Measurements from ENCODE around the gene ZNF281.

GRCh38 chr1:200406161-200406797 lies 3.6 kb downstream of the ZNF281 start:
- TF ChIP-seq, protein P1, sequence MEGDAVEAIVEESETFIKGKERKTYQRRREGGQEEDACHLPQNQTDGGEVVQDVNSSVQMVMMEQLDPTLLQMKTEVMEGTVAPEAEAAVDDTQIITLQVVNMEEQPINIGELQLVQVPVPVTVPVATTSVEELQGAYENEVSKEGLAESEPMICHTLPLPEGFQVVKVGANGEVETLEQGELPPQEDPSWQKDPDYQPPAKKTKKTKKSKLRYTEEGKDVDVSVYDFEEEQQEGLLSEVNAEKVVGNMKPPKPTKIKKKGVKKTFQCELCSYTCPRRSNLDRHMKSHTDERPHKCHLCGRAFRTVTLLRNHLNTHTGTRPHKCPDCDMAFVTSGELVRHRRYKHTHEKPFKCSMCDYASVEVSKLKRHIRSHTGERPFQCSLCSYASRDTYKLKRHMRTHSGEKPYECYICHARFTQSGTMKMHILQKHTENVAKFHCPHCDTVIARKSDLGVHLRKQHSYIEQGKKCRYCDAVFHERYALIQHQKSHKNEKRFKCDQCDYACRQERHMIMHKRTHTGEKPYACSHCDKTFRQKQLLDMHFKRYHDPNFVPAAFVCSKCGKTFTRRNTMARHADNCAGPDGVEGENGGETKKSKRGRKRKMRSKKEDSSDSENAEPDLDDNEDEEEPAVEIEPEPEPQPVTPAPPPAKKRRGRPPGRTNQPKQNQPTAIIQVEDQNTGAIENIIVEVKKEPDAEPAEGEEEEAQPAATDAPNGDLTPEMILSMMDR (IDR thresholded peaks at IDR 0.05), result no peak
- no peak for TF ChIP-seq CREB1 (CRISPR knock-in tag; IDR thresholded peaks at IDR 0.05)
- no peak for TF ChIP-seq SP1 (CRISPR knock-in tag; conservative IDR thresholded peaks at IDR 0.05)
- TF ChIP-seq, protein P2, sequence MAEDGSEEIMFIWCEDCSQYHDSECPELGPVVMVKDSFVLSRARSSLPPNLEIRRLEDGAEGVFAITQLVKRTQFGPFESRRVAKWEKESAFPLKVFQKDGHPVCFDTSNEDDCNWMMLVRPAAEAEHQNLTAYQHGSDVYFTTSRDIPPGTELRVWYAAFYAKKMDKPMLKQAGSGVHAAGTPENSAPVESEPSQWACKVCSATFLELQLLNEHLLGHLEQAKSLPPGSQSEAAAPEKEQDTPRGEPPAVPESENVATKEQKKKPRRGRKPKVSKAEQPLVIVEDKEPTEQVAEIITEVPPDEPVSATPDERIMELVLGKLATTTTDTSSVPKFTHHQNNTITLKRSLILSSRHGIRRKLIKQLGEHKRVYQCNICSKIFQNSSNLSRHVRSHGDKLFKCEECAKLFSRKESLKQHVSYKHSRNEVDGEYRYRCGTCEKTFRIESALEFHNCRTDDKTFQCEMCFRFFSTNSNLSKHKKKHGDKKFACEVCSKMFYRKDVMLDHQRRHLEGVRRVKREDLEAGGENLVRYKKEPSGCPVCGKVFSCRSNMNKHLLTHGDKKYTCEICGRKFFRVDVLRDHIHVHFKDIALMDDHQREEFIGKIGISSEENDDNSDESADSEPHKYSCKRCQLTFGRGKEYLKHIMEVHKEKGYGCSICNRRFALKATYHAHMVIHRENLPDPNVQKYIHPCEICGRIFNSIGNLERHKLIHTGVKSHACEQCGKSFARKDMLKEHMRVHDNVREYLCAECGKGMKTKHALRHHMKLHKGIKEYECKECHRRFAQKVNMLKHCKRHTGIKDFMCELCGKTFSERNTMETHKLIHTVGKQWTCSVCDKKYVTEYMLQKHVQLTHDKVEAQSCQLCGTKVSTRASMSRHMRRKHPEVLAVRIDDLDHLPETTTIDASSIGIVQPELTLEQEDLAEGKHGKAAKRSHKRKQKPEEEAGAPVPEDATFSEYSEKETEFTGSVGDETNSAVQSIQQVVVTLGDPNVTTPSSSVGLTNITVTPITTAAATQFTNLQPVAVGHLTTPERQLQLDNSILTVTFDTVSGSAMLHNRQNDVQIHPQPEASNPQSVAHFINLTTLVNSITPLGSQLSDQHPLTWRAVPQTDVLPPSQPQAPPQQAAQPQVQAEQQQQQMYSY (CRISPR knock-in tag; IDR thresholded peaks at IDR 0.05), result no peak
- TF ChIP-seq, protein P3, sequence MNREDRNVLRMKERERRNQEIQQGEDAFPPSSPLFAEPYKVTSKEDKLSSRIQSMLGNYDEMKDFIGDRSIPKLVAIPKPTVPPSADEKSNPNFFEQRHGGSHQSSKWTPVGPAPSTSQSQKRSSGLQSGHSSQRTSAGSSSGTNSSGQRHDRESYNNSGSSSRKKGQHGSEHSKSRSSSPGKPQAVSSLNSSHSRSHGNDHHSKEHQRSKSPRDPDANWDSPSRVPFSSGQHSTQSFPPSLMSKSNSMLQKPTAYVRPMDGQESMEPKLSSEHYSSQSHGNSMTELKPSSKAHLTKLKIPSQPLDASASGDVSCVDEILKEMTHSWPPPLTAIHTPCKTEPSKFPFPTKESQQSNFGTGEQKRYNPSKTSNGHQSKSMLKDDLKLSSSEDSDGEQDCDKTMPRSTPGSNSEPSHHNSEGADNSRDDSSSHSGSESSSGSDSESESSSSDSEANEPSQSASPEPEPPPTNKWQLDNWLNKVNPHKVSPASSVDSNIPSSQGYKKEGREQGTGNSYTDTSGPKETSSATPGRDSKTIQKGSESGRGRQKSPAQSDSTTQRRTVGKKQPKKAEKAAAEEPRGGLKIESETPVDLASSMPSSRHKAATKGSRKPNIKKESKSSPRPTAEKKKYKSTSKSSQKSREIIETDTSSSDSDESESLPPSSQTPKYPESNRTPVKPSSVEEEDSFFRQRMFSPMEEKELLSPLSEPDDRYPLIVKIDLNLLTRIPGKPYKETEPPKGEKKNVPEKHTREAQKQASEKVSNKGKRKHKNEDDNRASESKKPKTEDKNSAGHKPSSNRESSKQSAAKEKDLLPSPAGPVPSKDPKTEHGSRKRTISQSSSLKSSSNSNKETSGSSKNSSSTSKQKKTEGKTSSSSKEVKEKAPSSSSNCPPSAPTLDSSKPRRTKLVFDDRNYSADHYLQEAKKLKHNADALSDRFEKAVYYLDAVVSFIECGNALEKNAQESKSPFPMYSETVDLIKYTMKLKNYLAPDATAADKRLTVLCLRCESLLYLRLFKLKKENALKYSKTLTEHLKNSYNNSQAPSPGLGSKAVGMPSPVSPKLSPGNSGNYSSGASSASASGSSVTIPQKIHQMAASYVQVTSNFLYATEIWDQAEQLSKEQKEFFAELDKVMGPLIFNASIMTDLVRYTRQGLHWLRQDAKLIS (CRISPR knock-in tag; IDR thresholded peaks at IDR 0.05; ENCODE audit: borderline replicate concordance), result no peak
- no peak for TF ChIP-seq EMX1 (CRISPR knock-in tag; IDR thresholded peaks at IDR 0.05)
- TF ChIP-seq, protein P4, sequence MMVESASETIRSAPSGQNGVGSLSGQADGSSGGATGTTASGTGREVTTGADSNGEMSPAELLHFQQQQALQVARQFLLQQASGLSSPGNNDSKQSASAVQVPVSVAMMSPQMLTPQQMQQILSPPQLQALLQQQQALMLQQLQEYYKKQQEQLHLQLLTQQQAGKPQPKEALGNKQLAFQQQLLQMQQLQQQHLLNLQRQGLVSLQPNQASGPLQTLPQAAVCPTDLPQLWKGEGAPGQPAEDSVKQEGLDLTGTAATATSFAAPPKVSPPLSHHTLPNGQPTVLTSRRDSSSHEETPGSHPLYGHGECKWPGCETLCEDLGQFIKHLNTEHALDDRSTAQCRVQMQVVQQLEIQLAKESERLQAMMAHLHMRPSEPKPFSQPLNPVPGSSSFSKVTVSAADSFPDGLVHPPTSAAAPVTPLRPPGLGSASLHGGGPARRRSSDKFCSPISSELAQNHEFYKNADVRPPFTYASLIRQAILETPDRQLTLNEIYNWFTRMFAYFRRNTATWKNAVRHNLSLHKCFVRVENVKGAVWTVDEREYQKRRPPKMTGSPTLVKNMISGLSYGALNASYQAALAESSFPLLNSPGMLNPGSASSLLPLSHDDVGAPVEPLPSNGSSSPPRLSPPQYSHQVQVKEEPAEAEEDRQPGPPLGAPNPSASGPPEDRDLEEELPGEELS (CRISPR knock-in tag; IDR thresholded peaks at IDR 0.05), result no peak
- TF ChIP-seq NR2C2 (CRISPR knock-in tag; IDR thresholded peaks at IDR 0.05), result no peak
- TF ChIP-seq NFATC4 (CRISPR knock-in tag; IDR thresholded peaks at IDR 0.05), result no peak
